Esophagus (tissue), 2 donors: ENCODE data around the gene AP5B1. TPM values are rescaled to one million over a fixed set of nuclear protein-coding genes. Genes with fewer than 3 reads are reported as not detected.

Source experiments
- H3K27ac ChIP-seq, 2 donors: one replicate each; pipeline ENCODE4 v1.5.1; 2013; ENCODE audit warnings: low read depth in 2 of 2, mild to moderate bottlenecking in 2 of 2, inconsistent platforms in 1 of 2, low read length in 1 of 2, moderate library complexity in 1 of 2
- H3K27me3 ChIP-seq, 2 donors: one replicate each; pipeline ENCODE4 v1.6.1; 2013; ENCODE audit warnings: low read length in 2 of 2, control low read depth in 1 of 2, mild to moderate bottlenecking in 1 of 2; ENCODE audit not compliant: insufficient read depth in 2 of 2, control insufficient read depth in 1 of 2
- H3K36me3 ChIP-seq, 2 donors: one replicate each; pipeline ENCODE4 v1.6.1; 2013; ENCODE audit warnings: low read length in 1 of 2; ENCODE audit not compliant: control insufficient read depth in 2 of 2, insufficient read depth in 2 of 2
- H3K4me1 ChIP-seq, 2 donors: one replicate each; pipeline ENCODE4 v1.6.1; 2013; ENCODE audit warnings: low read length in 1 of 2; ENCODE audit not compliant: control insufficient read depth in 2 of 2, insufficient read depth in 2 of 2
- H3K4me3 ChIP-seq, 2 donors: one replicate each; pipeline ENCODE4 v1.5.1; 2013; ENCODE audit warnings: low read length in 2 of 2, mild to moderate bottlenecking in 2 of 2, low read depth in 1 of 2, moderate library complexity in 1 of 2
- H3K9me3 ChIP-seq, 2 donors: one replicate each; pipeline ENCODE4 v1.6.1; 2013; ENCODE audit warnings: mild to moderate bottlenecking in 2 of 2, low read depth in 1 of 2, low read length in 1 of 2, moderate library complexity in 1 of 2; ENCODE audit not compliant: control insufficient read depth in 2 of 2, insufficient read depth in 1 of 2
- WGBS, 2 donors: extraction: QIAGEN DNeasy Blood & Tissue Kit; methylation state at CpG; one replicate each; pipeline ENCODE4 v1.1.7; 2013; 5-methylcytosine and 5-hydroxymethylcytosine counted together
- polyA plus RNA-seq, 2 donors: library from polyadenylated mRNA; stranded (reverse); fragments of 200-250 nt; gene quantifications; one replicate each; pipeline ENCODE4 v1.2.3, GENCODE V29; 2013
- donor health status: healthy with polysubstance abuse.
- donor health status: Bipolar disorder and iron deficiency.

The AP5B1 gene, protein sequence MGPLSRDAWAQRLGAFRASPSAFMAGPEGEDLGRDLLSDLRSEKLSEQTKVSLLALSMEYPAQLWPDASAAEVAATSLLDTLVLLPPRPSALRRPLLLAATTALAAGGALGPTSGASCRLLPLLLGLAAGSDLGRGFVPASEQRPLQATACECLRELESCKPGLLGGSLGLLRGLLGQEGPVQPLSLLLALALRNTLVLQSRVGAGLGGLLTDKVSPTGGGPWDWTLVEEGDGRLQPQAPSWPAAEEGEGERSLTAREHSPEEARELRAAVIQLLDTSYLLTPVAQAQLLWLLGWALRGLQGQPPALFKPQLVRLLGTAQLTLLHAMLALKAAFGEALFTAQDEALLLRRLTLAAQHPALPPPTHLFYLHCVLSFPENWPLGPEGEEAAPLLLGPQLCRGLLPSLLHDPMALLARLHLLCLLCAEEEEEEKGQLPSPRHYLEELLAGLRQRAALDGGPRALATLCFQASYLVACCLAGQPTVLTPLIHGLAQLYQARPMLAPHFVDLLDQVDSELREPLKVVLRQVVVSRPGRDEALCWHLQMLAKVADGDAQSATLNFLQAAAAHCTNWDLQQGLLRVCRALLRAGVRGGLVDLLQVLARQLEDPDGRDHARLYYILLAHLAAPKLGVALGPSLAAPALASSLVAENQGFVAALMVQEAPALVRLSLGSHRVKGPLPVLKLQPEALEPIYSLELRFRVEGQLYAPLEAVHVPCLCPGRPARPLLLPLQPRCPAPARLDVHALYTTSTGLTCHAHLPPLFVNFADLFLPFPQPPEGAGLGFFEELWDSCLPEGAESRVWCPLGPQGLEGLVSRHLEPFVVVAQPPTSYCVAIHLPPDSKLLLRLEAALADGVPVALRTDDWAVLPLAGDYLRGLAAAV
- polyA plus RNA-seq, result 10 to 100 TPM; 10.1 to 10.9 TPM

DNA sequence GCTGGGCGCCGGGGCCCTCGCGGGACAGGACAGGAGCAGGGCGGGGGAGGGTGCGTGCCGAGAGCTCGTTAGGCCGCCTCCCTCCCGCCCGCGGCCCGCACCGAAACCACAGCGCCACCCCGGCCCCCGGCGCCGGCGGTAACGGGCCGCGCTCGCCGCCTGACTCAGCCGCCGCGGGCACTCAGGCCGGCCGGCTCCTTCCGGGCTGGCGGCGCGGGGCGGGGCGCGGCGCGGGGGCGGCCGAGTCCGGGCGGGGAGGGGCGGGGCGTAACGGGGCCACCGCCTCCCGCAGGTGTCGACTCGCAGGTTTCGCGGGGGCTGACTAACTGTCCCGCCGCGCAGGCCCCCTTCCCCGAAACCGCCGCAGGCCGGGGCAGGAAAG, at the start of gene AP5B1:
AP5B1 (minus strand) TSS at position 207 of the 382 bp plus-strand sequence. CDS start 385 bp downstream, outside the sequence.
- Histone ChIP-seq H3K4me1 (peaks cover 17 to 36% of the 10 kb centered on the region in 2 donors), H3K9me3 (no peaks in the 10 kb centered on the region), H3K27me3 (no peaks in the 10 kb centered on the region), H3K27ac (peak within 1 kb of the TSS; percentile 89 to 91), H3K4me3 (peak within 1 kb of the TSS; percentile 73 to 78), H3K36me3 (peaks cover 0 to 20% of the 10 kb centered on the region in 2 donors)
- 0 to 1% methylated on average over 58 to 59 of the region's 59 CpGs for WGBS, 2 donors

DNA sequence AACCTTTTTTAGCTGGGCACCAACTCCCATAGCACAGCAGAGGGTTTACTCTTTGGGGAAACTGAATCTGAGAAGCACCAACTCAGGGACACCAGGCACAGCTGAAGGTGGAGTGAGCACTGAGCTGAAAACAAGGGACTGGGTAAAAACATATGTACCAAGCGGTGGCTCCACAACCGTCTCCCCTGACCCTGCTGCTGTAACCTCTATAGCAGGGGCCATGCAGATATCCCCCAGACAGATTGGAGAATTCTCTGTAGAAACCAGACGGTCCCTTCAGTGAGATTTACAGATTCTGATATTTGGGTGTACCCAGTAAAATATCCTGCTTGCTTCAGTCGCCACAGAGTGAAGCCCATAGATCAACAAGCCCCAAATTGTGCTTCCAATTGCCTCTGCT, 48.7 kb upstream of the AP5B1 start:
- Histone ChIP-seq H3K36me3 (no peaks in the 10 kb centered on the region), H3K9me3 (no peaks in the 10 kb centered on the region), H3K27ac (no peak overlapping the region), H3K4me3 (no peak overlapping the region), H3K27me3 (no peaks in the 10 kb centered on the region), H3K4me1 (peaks cover 0 to 10% of the 10 kb centered on the region in 2 donors)
- 74% methylated on average over 4 of the region's 4 CpGs for WGBS, 2 donors

DNA sequence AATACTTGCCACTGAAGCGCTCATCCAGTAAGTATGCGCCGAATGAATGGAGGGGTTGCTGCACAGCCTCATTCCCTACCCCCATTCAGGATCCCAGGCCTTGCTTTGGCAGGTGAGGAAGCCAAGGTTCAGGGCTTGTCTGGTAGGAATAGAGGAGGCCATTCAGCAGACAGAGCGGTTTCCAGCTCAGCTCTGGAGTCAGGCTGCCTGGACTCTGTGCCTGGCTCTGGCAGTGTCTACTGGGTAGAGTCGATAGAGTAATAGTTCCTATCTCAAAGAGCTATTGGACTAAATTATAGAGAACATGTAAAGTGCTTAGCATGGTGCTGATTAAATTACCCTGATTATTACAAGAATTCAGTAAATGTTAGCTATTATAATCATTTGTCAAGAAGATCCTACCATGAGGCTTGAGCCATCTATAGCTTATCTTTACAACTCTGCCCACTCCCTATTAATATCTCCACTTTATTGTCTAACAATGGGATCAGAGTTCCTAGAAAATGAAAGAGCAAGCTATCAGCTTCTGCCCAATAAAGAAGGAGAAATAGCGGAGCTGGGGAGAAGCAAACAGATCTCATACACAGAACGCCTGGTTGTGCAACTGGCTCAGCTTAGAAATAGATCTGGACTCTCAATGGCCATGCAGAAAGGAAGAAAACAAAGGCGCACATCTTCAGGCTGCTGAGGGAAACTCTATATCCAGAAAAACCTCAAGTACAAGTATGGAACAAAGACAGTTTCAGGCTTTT, 46.4 kb upstream of the AP5B1 start:
- Histone ChIP-seq H3K27ac (no peak overlapping the region), H3K4me1 (no peaks in the 10 kb centered on the region), H3K9me3 (no peaks in the 10 kb centered on the region), H3K4me3 (no peak overlapping the region), H3K36me3 (no peaks in the 10 kb centered on the region), H3K27me3 (no peaks in the 10 kb centered on the region)
- 74 to 86% methylated on average over 8 of the region's 8 CpGs for WGBS, 2 donors

DNA sequence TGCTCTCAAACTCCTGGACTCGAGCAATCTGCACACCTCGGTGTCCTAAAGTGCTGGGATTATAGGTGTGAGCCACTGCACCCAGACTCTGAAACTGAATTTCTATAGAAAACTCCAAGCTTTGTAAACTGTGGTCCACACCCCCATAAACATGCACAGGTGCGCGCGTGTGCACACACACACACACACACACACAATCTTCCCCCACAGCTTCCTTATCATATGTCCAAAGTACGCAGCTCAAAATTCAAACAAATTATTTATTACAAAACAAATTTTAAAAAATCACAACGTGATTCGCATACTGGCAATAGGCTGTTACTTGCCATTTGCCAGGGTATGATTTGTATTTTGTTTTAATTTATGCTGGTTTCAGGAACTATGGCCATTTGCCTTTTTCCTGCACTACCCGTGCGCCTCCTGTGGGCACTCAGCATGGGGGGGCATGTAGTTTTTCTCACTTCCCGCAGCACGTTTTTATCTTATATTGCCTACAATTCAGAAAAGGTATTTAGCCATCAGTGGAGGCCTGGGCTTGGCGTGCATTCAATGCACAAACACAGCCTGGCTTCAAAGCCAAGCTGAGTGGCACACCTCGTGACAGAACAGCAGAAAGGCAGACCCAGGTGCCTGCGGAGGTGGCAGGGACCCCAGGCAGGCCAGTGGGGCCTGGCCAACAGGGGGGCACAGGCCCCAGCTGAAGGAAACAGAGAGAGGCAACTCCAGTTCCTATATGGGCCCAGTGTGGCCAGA, 42.2 kb upstream of the AP5B1 start:
- Histone ChIP-seq H3K27ac (no peak overlapping the region), H3K4me3 (no peak overlapping the region), H3K27me3 (no peaks in the 10 kb centered on the region), H3K36me3 (no peaks in the 10 kb centered on the region), H3K9me3 (no peaks in the 10 kb centered on the region), H3K4me1 (no peaks in the 10 kb centered on the region)
- 67 to 78% methylated on average over 15 of the region's 15 CpGs for WGBS, 2 donors

DNA sequence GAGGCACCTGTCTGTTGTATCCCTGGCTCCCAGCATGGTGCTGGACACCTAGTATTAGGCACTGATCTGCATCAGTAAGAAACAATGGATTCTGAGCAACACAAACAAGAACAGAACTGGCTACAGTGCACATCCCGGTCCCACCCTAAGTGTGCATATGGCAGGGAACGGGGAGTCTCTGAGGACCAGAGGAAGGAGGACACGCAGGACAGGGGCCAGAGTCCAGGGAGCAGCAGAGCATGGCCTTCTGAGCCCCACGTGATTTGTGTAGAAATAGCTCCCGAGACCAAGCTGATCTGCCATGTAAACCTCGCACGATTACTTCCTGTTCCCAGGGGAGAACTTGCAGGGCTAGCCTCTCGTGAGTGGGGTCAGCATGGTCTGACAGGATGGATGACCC, 40.3 kb upstream of the AP5B1 start:
- Histone ChIP-seq H3K9me3 (no peaks in the 10 kb centered on the region), H3K4me1 (no peaks in the 10 kb centered on the region), H3K36me3 (no peaks in the 10 kb centered on the region), H3K4me3 (no peak overlapping the region), H3K27me3 (no peaks in the 10 kb centered on the region), H3K27ac (no peak overlapping the region)
- 52 to 70% methylated on average over 8 of the region's 8 CpGs for whole genome bisulfite sequencing, 2 donors

DNA sequence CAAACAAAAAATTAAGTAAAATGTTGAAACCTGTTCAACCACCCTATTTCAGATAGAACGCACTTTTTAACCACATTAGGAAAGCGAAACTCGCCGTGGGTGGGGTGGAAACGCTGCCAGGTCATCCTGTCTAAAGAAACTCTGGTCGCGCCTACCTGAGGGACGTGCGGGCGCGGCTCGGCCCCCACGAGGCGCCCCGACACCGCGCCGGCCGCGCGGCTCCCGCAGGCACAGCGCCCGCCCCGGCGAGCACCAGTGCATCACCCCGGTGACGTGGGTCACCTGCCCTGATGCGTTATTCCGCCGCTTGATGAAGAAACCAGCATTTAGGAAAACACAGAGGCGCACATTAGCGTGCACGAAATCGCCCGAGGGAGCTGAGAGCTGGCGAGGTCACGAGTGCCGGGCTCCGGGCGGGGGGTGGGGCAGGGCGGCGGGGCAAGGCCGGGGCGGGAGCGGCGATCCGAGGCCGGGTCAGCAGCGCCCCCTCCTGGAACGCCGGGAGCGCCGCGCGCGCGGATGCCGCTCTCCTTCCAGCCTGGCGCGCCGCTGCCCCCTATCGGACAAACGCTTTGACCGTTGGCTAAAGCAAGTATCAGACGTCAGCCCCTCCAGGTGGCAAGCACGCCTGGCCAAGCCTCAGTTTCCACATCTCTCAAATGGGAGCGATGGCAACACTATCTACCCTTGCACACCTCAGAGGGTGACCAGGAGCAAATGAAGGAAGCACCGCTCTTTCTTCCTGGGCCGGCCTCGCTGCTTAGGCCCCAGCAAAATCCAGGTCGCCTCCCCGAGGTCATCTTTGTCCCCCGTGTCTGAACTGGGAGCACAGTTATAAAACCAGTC, 37.3 kb upstream of the AP5B1 start:
- Histone ChIP-seq H3K27me3 (no peaks in the 10 kb centered on the region), H3K27ac (peak overlapping the region; percentile 92), H3K36me3 (no peaks in the 10 kb centered on the region), H3K9me3 (no peaks in the 10 kb centered on the region), H3K4me3 (peak overlapping the region; percentile 46 to 67), H3K4me1 (peaks cover 0 to 3% of the 10 kb centered on the region in 2 donors)
- WGBS, 2 donors, result 6 to 7% methylated on average over 67 to 74 of the region's 74 CpGs

DNA sequence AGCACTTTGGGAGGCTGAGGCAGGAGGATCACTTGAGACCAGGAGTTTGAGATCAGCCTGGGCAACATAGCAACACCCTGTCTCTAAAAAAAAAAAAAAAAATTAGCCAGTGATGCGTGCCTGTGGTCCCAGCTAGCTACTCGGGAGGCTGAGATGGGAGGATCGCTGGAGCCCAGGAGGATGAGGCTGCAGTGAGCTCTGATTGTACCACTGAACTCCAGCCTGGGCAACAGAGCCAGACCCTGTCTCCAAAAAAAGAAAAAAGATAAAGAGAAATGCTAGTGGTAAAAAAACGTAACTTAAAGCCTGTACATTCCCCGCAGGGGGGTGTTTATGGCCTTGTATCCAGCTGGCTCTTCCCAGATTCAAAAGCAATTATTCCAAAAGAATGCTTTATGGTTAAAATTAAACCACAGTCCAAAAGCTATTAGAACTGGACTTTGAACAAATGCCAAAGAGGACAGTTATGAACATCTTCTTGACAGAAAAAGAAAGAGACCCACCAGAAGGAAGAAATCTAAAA, 36.6 kb upstream of the AP5B1 start:
- Histone ChIP-seq H3K4me3 (peak overlapping the region in 1 of 2 donors; percentile 46), H3K27me3 (no peaks in the 10 kb centered on the region), H3K27ac (peak overlapping the region; percentile 75 to 92), H3K9me3 (no peaks in the 10 kb centered on the region), H3K36me3 (no peaks in the 10 kb centered on the region), H3K4me1 (peaks cover 0 to 3% of the 10 kb centered on the region in 2 donors)
- 58 to 62% methylated on average over 5 of the region's 5 CpGs for WGBS, 2 donors

DNA sequence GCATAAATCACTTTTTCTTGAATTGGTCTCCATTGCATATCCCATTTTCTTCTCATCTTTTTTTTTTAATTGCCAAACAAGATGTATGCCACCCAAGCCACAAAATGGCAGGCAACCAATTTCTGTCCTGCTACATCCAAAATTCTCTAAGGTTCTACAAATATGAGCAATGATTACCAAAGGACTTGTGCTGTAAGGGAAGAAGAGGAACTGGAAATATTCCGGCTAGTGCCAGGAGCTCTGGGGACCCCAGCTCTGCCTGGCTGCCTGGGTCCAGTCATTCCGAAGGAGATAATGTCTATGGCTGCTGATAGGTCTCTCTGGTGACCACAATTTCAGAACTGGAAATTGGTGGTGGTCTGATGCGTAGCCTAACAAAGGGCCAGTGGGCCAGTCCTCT, 35.9 kb upstream of the AP5B1 start:
- no peak overlapping the region for H3K4me3 ChIP-seq
- no peaks in the 10 kb centered on the region for H3K27me3 ChIP-seq
- 96 to 97% methylated on average over 3 of the region's 3 CpGs for WGBS, 2 donors
- H3K27ac ChIP-seq, result no peak overlapping the region
- H3K9me3 ChIP-seq, result no peaks in the 10 kb centered on the region
- no peaks in the 10 kb centered on the region for H3K36me3 ChIP-seq
- peaks cover 0 to 3% of the 10 kb centered on the region in 2 donors for H3K4me1 ChIP-seq
